H9 (cell line): ENCODE measurements around the gene RCAN1. TPM values are rescaled to one million over a fixed set of nuclear protein-coding genes. Genes with fewer than 3 reads are reported as not detected.

Source experiments
- DNase-seq: peaks from one replicate; pipeline ENCODE4 v3.0.0-alpha.2; 2017
- H2AFZ ChIP-seq: one replicate; pipeline ENCODE4 v1.6.1; 2013; ENCODE audit warnings: mild to moderate bottlenecking, low read length, control low read depth, moderate library complexity
- H2AK5ac ChIP-seq: 2 replicates; pipeline ENCODE4 v1.6.1; 2013; ENCODE audit warnings: low read length, control low read depth, mixed read lengths; ENCODE audit not compliant: insufficient read length
- H2BK120ac ChIP-seq: one replicate; pipeline ENCODE4 v1.6.1; 2013; ENCODE audit warnings: low read depth, mild to moderate bottlenecking, low read length, control low read depth, inconsistent platforms; ENCODE audit not compliant: poor library complexity, severe bottlenecking
- H2BK12ac ChIP-seq: 2 replicates; pipeline ENCODE4 v1.6.1; 2013; ENCODE audit warnings: low read length, control low read depth, mixed read lengths, low read depth; ENCODE audit not compliant: insufficient read length
- H2BK15ac ChIP-seq: 2 replicates; pipeline ENCODE4 v1.6.1; 2013; ENCODE audit warnings: low read depth, low read length, control low read depth
- H2BK20ac ChIP-seq: one replicate; pipeline ENCODE4 v1.6.1; 2013; ENCODE audit warnings: low read depth, mild to moderate bottlenecking, low read length, control low read depth, inconsistent platforms; ENCODE audit not compliant: poor library complexity, severe bottlenecking
- H2BK5ac ChIP-seq: 2 replicates; pipeline ENCODE4 v1.6.1; 2013; ENCODE audit warnings: low read length, control low read depth, mixed read lengths; ENCODE audit not compliant: insufficient read length
- H3K14ac ChIP-seq: 2 replicates; pipeline ENCODE4 v1.6.1; 2013; ENCODE audit warnings: low read length, control low read depth; ENCODE audit not compliant: insufficient read depth
- H3K18ac ChIP-seq: 2 replicates; pipeline ENCODE4 v1.6.1; 2013; ENCODE audit warnings: low read depth, mild to moderate bottlenecking, mixed read lengths, low read length, control low read depth; ENCODE audit not compliant: insufficient read length
- H3K23ac ChIP-seq: 2 replicates; pipeline ENCODE4 v1.6.1; 2013; ENCODE audit warnings: low read length, control low read depth, mixed read lengths, low read depth; ENCODE audit not compliant: insufficient read length
- H3K23me2 ChIP-seq: 2 replicates; pipeline ENCODE4 v1.6.1; 2013; ENCODE audit warnings: low read depth, mild to moderate bottlenecking, mixed read lengths, low read length, control low read depth; ENCODE audit not compliant: insufficient read length, poor library complexity, severe bottlenecking
- H3K27ac ChIP-seq: 2 replicates; pipeline ENCODE4 v1.5.1; 2013; ENCODE audit warnings: low read length, control low read depth, mixed read lengths, low read depth; ENCODE audit not compliant: insufficient read length
- H3K27me3 ChIP-seq: 2 replicates; pipeline ENCODE4 v1.6.1; 2013; ENCODE audit warnings: low read length, control low read depth, inconsistent platforms; ENCODE audit not compliant: insufficient read depth
- H3K4ac ChIP-seq: 2 replicates; pipeline ENCODE4 v1.6.1; 2013; ENCODE audit warnings: low read depth, mild to moderate bottlenecking, control low read depth, inconsistent platforms, low read length, moderate library complexity
- H3K4me1 ChIP-seq: 2 replicates; pipeline ENCODE4 v1.6.1; 2013; ENCODE audit warnings: low read length, control low read depth, inconsistent platforms; ENCODE audit not compliant: insufficient read depth
- H3K4me2 ChIP-seq: 2 replicates; pipeline ENCODE4 v1.6.1; 2013; ENCODE audit warnings: low read length, control low read depth, mixed read lengths; ENCODE audit not compliant: insufficient read length, insufficient read depth
- H3K56ac ChIP-seq: 2 replicates; pipeline ENCODE4 v1.6.1; 2013; ENCODE audit warnings: low read depth, mild to moderate bottlenecking, mixed read lengths, low read length, control low read depth; ENCODE audit not compliant: insufficient read length
- H3K79me1 ChIP-seq: 2 replicates; pipeline ENCODE4 v1.6.1; 2013; ENCODE audit warnings: low read depth, mild to moderate bottlenecking, moderate library complexity, low read length, control low read depth, inconsistent platforms; ENCODE audit not compliant: insufficient read depth, poor library complexity, severe bottlenecking
- H3K79me2 ChIP-seq: 2 replicates; pipeline ENCODE4 v1.6.1; 2013; ENCODE audit warnings: low read length, control low read depth, inconsistent platforms; ENCODE audit not compliant: insufficient read depth
- H3K9ac ChIP-seq: 2 replicates; pipeline ENCODE4 v1.6.1; 2013; ENCODE audit warnings: low read length, control low read depth, mixed read lengths; ENCODE audit not compliant: insufficient read length; ENCODE audit errors: extremely low read depth
- H3K9me3 ChIP-seq: one replicate; pipeline ENCODE4 v1.6.1; 2013; ENCODE audit warnings: low read depth, low read length, inconsistent platforms; ENCODE audit not compliant: control insufficient read depth
- H3T11ph ChIP-seq: one replicate; pipeline ENCODE4 v1.6.1; 2013; ENCODE audit warnings: mild to moderate bottlenecking, low read length, control low read depth, inconsistent platforms
- H4K20me1 ChIP-seq: one replicate; pipeline ENCODE4 v1.6.1; 2013; ENCODE audit not compliant: control insufficient read depth, insufficient read length, insufficient read depth
- H4K5ac ChIP-seq: 2 replicates; pipeline ENCODE4 v1.6.1; 2013; ENCODE audit warnings: low read depth, mild to moderate bottlenecking, mixed read lengths, low read length, control low read depth; ENCODE audit not compliant: insufficient read length
- H4K8ac ChIP-seq: replicated peaks from 2 replicates; pipeline ENCODE4 v1.6.1; 2013; ENCODE audit warnings: low read length, control low read depth, mixed read lengths, low read depth; ENCODE audit not compliant: insufficient read length
- H4K91ac ChIP-seq: 2 replicates; pipeline ENCODE4 v1.6.1; 2013; ENCODE audit warnings: low read depth, mild to moderate bottlenecking, moderate library complexity, mixed read lengths, low read length, control low read depth; ENCODE audit not compliant: insufficient read length
- H3K27ac Mint-ChIP-seq, 3 experiments: 2 replicates in 2 of 3; 3 replicates in 1 of 3; pipeline ENCODE4 v1.8.0; 2020 to 2021; ENCODE audit warnings: mixed read lengths in 3 of 3, mild to moderate bottlenecking in 1 of 3, moderate library complexity in 1 of 3
- H3K27me3 Mint-ChIP-seq: 2 replicates; pipeline ENCODE4 v1.8.0; 2021; ENCODE audit warnings: low read depth, mild to moderate bottlenecking, moderate library complexity, mixed read lengths
- H3K36me3 Mint-ChIP-seq, 3 experiments: 2 replicates in 2 of 3; 3 replicates in 1 of 3; pipeline ENCODE4 v1.8.0; 2020 to 2021; ENCODE audit warnings: low read depth in 3 of 3, mixed read lengths in 3 of 3; ENCODE audit not compliant: insufficient read depth in 1 of 3
- H3K4me1 Mint-ChIP-seq, 2 experiments: 2 replicates each; pipeline ENCODE4 v1.8.0; 2020; ENCODE audit warnings: mixed read lengths in 2 of 2
- H3K4me3 Mint-ChIP-seq, 2 experiments: 2 replicates in 1 of 2; 3 replicates in 1 of 2; pipeline ENCODE4 v1.8.0; 2020 to 2021; ENCODE audit warnings: mild to moderate bottlenecking in 2 of 2, mixed read lengths in 2 of 2, moderate library complexity in 1 of 2
- H3K9me3 Mint-ChIP-seq, 2 experiments: 2 replicates in 1 of 2; 3 replicates in 1 of 2; pipeline ENCODE4 v1.8.0; 2020; ENCODE audit warnings: mild to moderate bottlenecking in 2 of 2, mixed read lengths in 2 of 2, moderate library complexity in 1 of 2
- CTCF ChIP-seq: fragments of 200-600 bp; sonication (generic); conservative IDR thresholded peaks from 3 replicates; pipeline ENCODE4 v1.8.0; 2021; ENCODE audit warnings: antibody characterized with exemption, mild to moderate bottlenecking
- WGBS: extraction: QIAGEN DNeasy Blood & Tissue Kit; methylation state at CpG from one replicate; pipeline ENCODE4 v1.1.7; 2013; ENCODE audit warnings: missing lambda C conversion rate, low lambda C conversion rate, mixed read lengths; ENCODE audit not compliant: insufficient read length; ENCODE audit errors: extremely low coverage; 5-methylcytosine and 5-hydroxymethylcytosine counted together
- total RNA-seq: library from RNA; stranded (reverse); gene quantifications from 2 replicates; pipeline ENCODE4 v1.2.1, GENCODE V29; 2021

The RCAN1 gene
- total RNA-seq, 1 experiment from 2014 or later: 7.0 TPM

- Mint-ChIP-seq H3K27ac (no peak overlapping the region), H3K27me3 (peaks cover 12% of the 10 kb centered on the region), H3K9me3 (no peaks in the 10 kb centered on the region), H3K36me3 (no peaks in the 10 kb centered on the region; a peak in 1 of 7 replicates), H3K4me3 (no peak overlapping the region), H3K4me1 (no peaks in the 10 kb centered on the region)
- H2BK20ac ChIP-seq: no peak overlapping the region
- no peak overlapping the region for H3T11ph ChIP-seq
- no peak overlapping the region for H2BK5ac ChIP-seq
- no peak overlapping the region for H2BK120ac ChIP-seq
- no peaks in the 10 kb centered on the region for H3K4me1 ChIP-seq
- H3K79me2 ChIP-seq: no peaks in the 10 kb centered on the region
- no peak overlapping the region for H3K18ac ChIP-seq
- no peak overlapping the region for H3K9ac ChIP-seq
- no peaks in the 10 kb centered on the region for H3K23me2 ChIP-seq
- H4K20me1 ChIP-seq: no peaks in the 10 kb centered on the region
- H3K23ac ChIP-seq: no peak overlapping the region
- no peak overlapping the region for H3K14ac ChIP-seq
- no peak for TF ChIP-seq CTCF
- H3K27me3 ChIP-seq: no peaks in the 10 kb centered on the region
- no peak overlapping the region for H4K91ac ChIP-seq
- H3K79me1 ChIP-seq: no peaks in the 10 kb centered on the region
- no peak for DNase-seq
- H2BK12ac ChIP-seq: no peak overlapping the region
- no peaks in the 10 kb centered on the region for H3K9me3 ChIP-seq
- H2AFZ ChIP-seq: no peak overlapping the region
- no peak overlapping the region for H3K27ac ChIP-seq
- WGBS: no CpG with 5 or more reads among the region's 4 CpGs
- no peak overlapping the region for H4K5ac ChIP-seq
- H2BK15ac ChIP-seq: no peak overlapping the region
- no peak overlapping the region for H3K56ac ChIP-seq
- no peak overlapping the region for H2AK5ac ChIP-seq
- H4K8ac ChIP-seq: no peak overlapping the region
- H3K4me2 ChIP-seq: no peak overlapping the region
- H3K4ac ChIP-seq: no peak overlapping the region
Observed at GRCh38 chr21:34623516-34623915, 8.6 kb upstream of the RCAN1 start.
